ENCODE measurements around the gene NAA60.
"Not testable (repeated sequence)": the region's sequence is repeated elsewhere in the genome, so short reads cannot be mapped to it uniquely, and the experiment has no call there.

NAA60 gene

DNA sequence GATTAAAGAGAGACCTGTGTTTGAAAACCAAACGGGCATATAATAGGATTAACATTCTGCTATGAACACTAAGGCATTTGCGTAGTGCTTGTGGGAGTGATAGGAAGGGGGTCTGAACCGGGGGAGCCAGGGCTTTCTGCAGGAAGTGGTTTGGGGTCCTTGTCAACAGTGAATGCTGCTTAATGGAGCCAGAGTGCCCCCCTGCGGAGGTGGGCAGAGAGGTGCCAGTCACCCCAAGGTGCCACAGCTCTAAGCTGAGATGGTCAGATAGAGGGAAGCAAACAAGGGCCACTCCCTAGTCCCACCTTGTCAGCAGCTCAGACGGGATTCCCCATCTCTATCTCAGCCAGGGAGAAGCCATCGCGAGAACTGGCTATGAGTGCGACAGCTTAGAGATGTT is 17.7 kb downstream of the NAA60 start:
- DNase-seq (ENCODE audit: low read depth, low spot score) = no peak

DNA sequence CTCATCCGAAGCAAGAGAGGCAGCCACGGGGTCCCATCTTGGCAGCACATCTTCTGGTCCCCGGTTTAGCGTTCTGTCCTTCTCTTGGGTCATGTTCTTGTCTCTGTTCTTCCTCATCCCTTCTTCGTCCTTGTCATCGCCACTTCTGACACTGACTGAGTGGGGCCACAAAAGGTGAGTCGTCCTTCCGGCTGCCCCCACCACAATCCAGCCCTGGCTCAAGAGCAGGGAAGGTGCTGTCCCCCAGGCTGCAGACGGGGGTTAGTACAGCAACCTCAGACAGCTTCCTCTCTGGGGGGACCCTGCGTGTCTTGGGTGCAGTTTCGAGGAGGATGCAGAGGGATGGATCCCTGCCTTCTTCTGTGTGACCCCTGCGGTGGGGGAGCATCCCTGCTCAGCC is 21.8 kb downstream of the NAA60 start:
- no peak for DNase-seq (ENCODE audit: low read depth, low spot score)

DNA sequence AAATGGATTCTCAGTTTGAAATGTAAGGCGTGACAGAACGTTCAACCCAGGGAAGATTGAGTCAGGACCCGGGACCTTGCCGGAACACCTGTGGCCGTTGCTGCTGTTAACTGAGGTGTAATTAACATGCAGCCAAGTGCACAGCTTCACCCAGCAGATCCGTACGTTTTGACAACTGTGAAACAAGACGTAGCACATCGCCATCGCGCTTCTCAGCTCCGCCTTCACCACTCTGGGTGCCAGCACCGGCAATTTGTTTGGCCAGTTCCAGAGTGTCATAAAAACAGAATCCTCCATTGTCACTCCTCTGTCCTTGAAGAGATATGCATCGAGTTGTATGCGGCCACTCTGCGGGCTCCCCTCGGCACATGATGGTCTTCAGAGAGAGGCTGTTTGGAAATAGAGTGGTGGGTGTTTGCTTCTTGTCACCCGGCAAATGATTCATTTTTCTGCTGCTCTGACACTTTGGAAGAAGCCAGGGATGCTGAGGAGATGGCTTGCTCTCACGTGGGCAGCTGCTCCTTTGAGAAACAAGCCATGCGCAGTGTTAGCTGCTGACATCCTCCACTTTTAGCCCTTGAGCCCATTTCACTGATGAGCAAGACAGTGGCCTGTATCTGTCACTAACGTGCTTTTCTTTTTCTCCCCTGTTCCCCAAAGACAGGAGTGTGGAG is 22.6 kb downstream of the NAA60 start:
- no peak for DNase-seq (ENCODE audit: low read depth, low spot score)

DNA sequence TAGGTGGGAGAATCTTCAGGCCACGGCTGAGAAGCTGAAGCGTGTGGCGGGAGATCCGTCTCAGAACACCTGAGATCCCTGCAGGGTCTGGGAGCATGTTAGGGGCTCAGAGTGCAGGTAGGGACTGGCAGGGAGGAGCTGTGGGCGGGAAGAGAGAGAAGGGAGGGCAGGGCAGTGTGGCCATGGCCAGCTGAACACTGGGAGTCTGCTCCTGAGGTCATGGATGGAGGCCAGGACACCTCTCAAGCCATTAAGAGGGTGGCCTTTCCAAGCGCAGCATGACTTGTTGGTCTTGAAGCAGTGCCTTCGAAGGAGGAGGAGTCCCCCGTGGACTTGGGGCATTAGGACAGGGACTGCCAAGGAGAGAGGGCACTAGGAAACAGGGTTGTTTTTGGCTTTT is 23.7 kb downstream of the NAA60 start:
- DNase-seq (ENCODE audit: low read depth, low spot score) = no peak

DNA sequence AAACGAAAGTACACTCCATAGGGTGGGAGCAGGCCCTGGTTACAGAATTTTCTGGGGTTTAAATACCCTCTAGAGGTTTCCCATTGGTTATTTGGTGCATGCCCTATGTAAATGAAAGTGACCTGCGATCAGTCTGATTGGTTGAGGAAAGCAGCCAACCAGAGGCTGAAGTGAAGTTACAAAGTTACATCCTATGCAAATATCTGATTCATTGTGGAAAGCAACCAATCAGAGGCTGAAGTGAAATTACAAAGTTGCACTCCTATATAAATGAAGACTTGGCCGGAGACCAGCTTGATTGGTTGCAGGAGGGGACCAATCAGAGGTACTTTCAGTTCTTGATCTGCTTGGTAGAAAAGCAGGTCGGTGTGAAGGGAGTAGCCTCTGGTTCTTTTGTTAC is 24.4 kb downstream of the NAA60 start:
- DNase-seq (ENCODE audit: low read depth, low spot score) = no peak

DNA sequence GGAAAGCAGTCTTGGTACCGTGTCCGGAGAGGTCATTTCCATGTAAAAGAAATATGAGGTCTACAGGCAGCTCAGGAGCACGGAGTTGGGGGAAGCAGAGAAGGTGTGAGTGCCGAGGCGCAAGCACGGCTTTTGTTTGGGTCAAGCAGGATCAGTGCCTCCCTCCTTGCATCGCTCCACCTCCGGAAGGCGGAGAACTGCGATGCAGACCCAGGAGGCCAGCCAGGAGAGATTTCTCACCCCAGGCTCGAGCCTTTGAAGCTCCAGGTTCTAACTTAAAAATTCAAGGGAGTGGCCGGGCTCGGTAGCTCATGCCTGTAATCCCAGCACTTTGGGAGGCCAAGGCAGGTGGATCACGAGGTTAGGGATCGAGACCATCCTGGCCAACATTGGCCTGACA is 25.0 kb downstream of the NAA60 start:
- DNase-seq (ENCODE audit: low read depth, low spot score) = no peak

DNA sequence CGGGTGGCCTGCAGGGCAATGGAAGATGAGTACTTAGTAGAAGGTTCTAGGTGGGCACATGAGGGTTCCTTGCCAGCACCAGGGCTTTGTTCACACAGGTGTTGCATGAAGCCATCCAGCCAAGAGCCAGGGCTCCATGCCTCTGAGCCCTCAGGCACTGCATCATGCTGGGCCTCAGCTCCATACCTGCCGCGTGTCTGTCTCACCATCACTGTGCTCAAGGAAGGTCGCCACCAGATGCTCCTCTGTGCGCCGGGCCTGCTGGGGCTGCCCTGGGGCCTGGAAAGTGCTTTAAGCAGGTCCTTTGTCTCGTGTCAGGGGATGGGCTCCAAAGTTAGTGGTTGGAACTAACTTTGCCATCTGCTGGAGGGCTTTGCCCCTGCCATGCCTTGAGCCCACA is 26.3 kb downstream of the NAA60 start:
- no peak for DNase-seq (ENCODE audit: low read depth, low spot score)

DNA sequence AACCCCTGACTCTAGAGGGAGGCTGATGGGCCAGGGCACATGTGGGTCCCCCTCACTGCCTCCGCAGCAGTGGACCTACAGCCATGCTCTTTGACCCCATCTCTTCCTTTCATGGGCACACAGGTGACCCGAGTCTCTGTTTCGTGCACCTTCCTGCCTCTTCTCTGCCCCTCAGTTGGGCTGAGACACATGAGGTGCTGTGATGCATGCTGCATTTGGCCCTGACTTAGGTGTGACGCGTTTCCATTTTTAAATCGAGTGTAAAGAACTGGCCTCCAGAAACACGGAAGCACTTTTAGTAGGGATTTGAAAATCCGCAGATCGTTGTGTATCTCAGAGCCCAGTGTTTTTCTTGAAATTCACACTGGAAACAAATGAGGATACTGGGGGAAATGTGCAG is 27.2 kb downstream of the NAA60 start:
- DNase-seq (ENCODE audit: low read depth, low spot score) = no peak

DNA sequence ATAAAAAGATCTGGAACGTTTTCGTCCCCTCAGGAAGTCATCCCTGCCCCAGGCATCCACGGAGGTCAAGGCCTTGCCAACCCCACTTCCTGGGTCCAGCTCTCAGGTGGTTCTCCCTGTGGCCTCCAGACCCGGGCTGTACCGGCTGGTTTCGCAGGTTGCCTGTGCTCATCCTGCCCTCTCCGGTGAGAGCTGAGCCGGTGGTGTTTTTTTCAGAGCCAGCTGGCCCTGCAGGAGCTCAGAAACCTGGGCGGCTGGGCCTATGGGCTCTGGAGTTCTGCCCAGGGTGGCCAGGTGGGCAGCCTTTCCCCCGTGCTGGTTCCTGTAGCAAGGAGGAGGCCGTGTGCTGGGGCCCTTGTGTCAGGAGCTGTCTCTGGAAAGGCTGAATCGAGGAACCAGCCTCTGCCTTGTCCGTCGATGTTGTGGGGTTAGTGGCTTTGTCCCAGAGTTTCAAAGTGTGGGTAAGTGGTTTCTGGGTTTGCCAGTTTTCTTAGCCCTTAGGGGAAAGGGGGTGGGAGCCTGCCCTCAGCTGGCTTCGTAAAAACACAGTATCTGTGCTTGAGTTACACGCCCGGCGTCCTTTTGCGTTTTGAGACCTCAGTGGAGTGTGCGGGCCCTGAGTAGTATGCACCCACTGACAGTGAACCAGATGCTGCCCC is 28.2 kb downstream of the NAA60 start:
- no peak for DNase-seq (ENCODE audit: low read depth, low spot score)

DNA sequence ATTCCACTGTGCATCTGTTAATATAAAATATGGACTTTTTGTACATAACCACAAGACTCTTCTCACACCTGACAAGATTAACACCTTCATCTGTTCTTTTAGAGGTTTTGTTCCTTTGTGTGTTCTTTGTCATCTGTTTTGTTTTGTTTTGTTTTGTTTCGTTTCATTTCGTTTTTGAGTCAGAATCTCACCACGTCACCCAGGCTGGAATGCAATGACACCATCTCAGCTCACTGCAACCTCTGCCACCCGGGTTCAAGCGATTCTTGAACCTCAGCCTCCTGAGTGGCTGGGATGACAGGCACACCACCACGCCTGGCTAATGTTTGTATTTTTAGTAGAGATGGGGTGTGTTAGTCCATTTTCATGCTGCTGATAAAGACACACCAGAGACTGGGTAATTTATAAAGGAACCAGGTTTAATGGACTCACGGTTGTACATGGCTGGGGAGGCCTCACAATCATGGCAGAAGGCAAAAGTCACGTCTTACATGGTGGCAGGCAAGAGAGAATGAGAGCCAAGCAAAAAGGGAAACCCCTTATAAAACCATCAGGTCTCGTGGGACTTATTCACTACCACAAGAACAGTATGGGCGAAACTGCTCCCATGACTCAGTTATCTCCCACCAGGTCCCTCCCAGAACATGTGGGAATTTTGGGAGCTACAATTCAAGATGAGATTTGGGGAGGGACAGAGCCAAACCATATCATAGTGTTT is 29.6 kb downstream of the NAA60 start:
- no peak for DNase-seq (ENCODE audit: low read depth, low spot score)

DNA sequence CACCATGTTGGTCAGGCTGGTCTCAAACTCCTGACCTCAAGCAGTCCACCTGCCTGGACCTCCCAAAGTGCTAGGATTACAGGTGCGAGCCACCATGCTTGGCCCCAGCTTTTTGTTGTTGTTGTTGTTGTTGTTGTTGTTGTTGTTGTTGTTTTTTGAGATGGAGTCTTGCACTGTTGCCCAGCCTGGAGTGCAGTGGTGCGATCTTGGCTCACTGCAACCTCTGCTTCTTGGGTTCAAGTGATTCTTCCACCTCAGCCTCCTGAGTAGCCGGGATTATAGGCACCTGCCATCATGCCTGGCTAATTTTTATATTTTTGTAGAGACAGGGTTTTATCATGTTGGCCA is 30.1 kb downstream of the NAA60 start:
- DNase-seq (ENCODE audit: low read depth, low spot score) = not testable (repeated sequence)

DNA sequence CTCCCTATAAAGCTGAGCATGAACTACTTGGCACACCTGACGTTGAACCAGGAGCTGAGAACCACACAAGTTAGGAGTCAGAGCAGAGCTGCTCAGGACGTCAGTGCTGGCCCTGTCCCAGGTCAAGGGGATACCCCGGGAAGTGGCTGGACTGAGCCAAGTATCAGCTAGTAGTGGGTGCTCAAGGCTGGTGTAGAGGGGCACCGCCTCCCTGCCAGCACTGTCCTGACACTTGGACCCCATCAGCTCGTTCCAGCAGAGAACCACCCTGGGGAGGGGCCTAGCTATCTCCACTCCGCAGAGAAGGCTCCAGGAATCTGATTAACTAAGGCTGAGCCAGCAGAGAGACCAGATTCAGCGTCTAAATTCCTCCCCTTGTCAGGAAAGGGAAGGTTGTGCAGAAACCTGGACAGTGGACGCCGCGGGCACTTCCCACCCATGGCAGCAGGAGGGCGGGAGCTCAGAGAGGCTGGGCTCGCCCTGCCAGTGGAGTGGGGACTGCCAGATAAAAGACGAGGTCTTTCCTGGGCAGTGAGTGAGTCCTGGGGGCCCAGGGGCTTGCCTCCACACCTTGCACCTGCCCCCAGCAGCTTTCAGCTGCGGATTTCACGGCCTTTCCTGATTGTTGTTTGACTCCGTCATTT is 30.8 kb downstream of the NAA60 start:
- DNase-seq (ENCODE audit: low read depth, low spot score) = no peak

DNA sequence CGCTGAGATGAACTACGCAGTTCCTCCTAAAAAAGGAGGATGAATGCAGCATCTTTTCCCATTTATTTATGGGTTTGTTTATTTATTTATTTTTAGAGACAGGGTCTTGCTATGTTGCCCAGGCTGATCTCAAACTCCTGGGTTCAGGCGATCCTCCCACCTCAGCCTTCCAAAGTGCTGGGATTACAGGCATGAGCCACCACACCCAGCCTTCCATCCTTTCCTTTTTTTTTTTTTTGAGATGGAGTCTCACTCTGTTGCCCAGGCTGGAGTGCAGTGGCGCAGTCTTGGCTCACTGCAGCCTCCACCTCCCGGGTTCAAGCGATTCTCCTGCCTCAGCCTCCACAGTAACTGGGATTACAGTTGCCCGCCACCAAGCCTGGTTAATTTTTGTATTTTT is 31.4 kb downstream of the NAA60 start:
- DNase-seq (ENCODE audit: low read depth, low spot score) = not testable (repeated sequence)

DNA sequence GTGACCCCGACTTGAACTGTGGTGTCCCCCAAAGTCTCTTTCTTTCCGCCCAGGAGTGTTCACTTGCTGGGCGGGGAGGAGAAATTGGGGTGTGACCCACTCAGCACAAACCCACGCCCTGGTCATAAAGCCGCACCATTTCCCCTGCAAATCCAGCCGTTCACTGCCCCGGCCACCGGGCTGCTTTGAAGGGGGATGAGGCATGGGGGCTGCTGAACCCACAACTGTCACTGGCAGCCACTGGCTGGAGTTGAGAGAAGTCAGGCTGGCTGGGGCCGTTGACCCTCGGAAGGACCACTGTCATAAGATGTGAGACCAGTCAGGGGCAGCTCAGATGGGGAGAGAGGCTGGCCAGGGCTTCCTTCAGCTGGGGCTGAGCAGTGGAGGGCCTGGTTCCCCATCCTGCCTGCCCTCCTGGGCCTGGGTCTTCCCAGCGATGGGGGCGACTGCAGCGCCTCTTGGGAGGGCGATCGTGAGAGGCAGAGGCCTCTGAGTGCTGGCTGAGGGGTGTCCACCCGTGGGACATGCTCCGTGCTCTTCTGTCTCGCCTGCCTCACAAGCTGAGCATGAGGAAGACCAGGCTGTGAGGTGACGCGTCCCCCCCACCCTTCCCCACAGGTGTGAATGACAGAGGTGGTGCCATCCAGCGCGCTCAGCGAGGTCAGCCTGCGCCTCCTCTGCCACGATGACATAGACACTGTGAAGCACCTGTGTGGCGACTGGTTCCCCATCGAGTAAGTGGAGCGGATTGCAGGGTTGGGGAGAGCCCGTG is 32.3 kb downstream of the NAA60 start:
- no peak for DNase-seq (ENCODE audit: low read depth, low spot score)

DNA sequence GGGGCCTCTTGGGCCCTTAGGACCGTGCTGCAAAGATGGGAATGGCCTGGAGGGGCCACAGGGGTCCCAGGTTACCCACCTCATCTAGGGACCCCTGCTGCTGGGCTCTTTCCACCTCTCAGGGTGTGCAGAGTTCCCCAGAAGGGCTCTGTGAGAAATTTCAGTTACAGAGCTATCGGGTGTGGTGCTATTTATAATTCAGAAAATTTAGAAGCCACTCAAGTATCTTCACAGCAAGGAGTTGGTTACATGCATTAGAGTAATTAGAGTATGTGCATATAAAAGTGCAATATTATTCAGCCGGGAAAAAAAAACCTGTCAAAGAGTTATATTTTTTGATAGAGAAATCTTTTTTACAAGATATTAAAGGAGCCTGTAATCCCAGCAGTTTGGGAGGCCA is 32.9 kb downstream of the NAA60 start:
- DNase-seq (ENCODE audit: low read depth, low spot score) = no peak

DNA sequence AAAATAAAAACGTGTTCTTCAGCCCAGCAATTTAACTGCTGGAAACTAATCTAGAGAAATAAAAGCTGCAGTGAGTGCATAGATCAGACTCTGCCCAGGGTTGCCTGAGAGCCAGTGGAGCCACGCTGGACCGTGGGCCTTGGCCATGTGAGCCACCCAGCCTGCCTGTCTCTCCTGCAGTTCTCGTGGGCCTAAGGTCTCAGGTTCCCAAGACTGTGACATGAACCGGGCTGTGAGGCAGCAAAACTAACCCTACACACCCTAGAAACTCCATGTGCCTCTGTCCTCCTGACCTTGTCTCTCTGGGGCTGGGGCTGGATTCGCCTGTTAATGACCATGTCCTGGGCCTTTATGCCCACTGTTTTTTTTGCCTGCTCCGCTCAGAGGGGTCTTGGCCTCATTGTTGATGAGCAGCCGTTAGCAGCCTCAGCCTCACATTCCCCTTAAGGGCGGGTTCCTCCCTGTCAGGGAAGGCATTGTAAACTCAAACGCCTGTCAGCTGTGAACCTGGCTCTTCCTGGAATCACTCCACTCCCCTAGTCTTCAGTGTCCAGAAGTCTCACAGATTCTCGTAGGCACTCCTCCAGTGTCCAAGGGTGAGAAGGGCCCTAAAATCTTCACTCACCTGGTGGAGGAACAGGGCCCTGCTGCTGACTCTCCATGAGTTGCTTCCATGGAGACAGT is 34.9 kb downstream of the NAA60 start:
- DNase-seq (ENCODE audit: low read depth, low spot score) = no peak

DNA sequence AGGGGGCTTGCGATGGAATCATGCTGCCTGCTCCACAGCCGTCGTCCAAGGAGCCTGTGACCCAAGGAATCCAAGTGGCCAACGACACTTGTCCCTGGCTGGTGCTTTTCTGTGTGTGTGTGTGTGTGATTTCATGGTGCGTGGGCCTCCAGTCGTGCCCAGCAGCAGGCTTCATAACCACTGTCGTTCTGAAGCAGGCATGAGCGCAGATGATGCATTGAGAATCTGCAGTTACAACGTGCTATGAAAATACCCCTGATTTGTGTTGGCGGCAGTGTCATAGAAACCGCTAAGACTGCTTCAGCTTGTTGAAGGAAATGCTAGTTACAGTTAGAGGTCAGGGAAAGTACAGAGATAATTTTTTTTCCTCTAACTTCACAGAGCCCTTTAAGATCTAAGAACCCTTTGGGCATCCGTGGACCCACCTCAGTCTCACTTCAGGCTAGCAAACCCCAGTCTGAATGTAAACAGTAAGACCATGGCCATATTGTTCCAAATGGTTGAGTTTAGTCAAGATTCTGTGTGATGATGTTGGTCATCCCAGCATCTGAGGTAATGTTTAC is 36.3 kb downstream of the NAA60 start:
- no peak for DNase-seq (ENCODE audit: low read depth, low spot score)

DNA sequence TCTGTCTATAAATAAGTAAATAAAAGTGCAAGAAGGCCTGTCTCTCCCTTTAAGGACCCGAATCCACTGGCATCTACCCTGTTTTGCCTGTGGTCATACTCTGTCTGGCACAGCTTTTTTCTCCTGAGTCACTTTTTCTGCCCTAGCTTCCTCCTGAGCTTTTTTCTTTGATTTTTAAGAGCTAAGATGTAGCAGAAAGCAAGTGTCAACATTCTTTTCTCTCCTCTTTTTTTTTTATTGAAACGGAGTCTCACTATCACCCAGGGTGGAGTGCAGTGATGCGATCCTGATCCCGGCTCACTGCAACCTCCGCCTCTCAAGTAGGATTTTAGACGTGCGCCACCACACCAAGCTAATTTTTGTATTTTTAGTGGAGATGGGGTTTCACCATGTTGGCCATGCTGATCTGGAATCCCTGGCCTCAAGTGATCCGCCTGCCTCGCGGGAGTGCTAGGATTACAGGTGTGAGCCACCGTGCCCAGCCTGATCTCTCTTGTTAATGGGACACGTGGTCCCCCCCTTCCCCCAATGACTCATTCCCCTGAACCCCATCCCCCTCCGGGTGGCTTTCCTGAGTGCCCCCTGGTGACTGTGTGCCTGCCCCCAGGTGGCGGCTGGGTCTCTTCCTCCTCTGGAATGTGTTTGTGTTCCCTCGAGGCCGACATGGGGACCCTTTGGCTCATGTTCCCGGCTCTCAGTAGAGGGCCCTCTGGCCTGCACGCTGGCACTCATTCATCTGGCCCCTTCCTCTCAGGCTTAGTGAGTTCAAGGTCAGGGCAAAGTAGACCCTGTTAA is 37.6 kb downstream of the NAA60 start:
- DNase-seq (ENCODE audit: low read depth, low spot score) = no peak

DNA sequence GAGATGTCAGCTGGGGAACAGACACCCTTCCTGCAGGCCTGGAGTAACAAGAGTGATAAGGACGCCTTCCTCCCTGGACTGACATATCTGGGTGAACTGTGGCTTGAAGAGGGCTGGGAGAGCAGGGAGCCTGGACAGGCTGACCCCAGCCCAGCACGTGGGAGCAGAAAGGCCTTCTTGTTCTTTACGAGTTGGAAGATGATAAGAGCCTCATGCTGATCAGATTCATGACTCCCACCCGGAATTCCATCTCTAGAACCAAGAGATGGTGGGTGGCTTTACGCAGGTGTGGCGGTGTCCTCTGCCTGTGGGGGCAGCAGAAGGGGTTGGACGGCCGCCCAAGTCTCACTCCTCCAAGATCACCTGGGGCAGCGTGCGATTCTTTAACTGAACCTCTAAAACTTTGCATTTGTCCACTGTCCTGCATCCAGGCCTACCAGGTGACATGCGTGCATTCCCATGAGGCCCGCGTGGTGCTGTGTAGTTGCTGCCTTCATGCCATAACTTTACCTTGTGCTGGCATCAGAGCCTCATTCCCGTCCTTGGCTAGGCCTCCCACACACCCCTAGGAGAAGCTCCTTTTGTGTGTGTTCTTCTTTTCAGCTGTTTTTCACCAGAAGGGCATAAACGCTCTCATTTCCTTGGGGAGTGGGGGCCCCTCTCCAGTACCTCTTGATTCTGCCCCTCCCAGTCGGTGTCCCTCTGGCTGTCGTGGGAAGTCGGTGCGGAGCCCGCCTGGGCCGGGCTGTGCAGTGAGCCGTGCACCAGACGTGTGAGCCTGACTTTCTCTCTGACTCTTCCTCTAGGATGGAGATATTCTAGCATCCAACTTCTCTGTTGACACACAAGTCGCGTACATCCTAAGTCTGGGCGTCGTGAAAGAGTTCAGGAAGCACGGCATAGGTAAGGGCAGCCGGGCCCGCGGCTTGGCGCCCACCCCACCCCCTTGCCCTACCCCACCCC is 38.5 kb downstream of the NAA60 start:
- no peak for DNase-seq (ENCODE audit: low read depth, low spot score)

All from iPS DF 19.7 (cell line).